Erythroblast (primary cell): ENCODE data around the gene TCEAL5.

Experiments used
- GATA1 ChIP-seq: IDR thresholded peaks from 2 replicates; pipeline ENCODE4 v1.6.1; 2011; ENCODE audit warnings: low read depth, mild to moderate bottlenecking, control low read depth, low read length, moderate library complexity
- POLR2A ChIP-seq: IDR thresholded peaks from 2 replicates; pipeline ENCODE4 v1.6.1; 2011; ENCODE audit warnings: mild to moderate bottlenecking, low read length

GRCh38 chrX:103310555-103311398 is 34.2 kb upstream of the TCEAL5 start, which contains the start of gene BEX2:
- peak; percentile 38 for TF ChIP-seq POLR2A
- no peak for TF ChIP-seq GATA1
